Keratinocyte (primary cell): Measurements from ENCODE around the gene APOBEC4.

Experiments
- CTCF ChIP-seq, 3 experiments: IDR thresholded peaks in 1 of 3; conservative IDR thresholded peaks in 1 of 3; optimal IDR thresholded peaks in 1 of 3; 2 replicates in 2 of 3; 3 replicates in 1 of 3; pipeline versions ENCODE3 to v1.5.1; 2011; ENCODE audit warnings: low read length in 3 of 3, mild to moderate bottlenecking in 3 of 3, moderate library complexity in 2 of 3, control low read depth in 1 of 3, inconsistent platforms in 1 of 3; ENCODE audit not compliant: insufficient read depth in 2 of 3; ENCODE audit errors: extremely low read depth in 1 of 3
- EZH2 ChIP-seq: IDR thresholded peaks from one replicate; pipeline ENCODE4 v1.6.1; 2012; ENCODE audit warnings: inconsistent platforms, mild to moderate bottlenecking, low read length, moderate library complexity

- TF ChIP-seq CTCF (optimal IDR thresholded peaks at IDR 0.05 in 1 of 3, IDR thresholded peaks at IDR 0.05 in 1 of 3, conservative IDR thresholded peaks at IDR 0.05 in 1 of 3; ENCODE audit: extremely low read depth in 1 of 3, insufficient read depth in 2 of 3, low read length in 3 of 3): peak; percentile 73 to 94 (median 86)
- no peak for TF ChIP-seq EZH2
These were observed 30.0 kb downstream of the APOBEC4 start for GRCh38 chr1:183622884-183623785.
